Measurements from ENCODE around the gene EXOSC7.

The EXOSC7 gene

GRCh38 chr3:45057557-45057956 lies 81.5 kb downstream of the EXOSC7 start:
- no peak for FAIRE-seq

GRCh38 chr3:45059132-45059531 lies 83.1 kb downstream of the EXOSC7 start:
- no peak for FAIRE-seq

GRCh38 chr3:45060165-45060892 lies 84.3 kb downstream of the EXOSC7 start:
- no peak for FAIRE-seq
